Tibial artery (tissue), 4 donors: ENCODE results near the gene PSMD4.
A peak's percentile ranks its signal among the peaks of the same experiment; 100 is the strongest.
"Not testable (repeated sequence)": the region's sequence is repeated elsewhere in the genome, so short reads cannot be mapped to it uniquely, and the experiment has no call there.

Experiments used
- DNase-seq, 2 donors: peaks; one replicate each; pipeline ENCODE4 v3.0.0-alpha.2; 2019
- H3K27ac ChIP-seq, 2 donors: fragments of 200-600 bp; sonication (generic) in 1 of 2; 1 replicate in 1 of 2; 2 replicates in 1 of 2; pipeline ENCODE4 v1.5.1; 2018 to 2019; ENCODE audit warnings: mild to moderate bottlenecking in 1 of 2
- H3K27me3 ChIP-seq, 2 donors: fragments of 200-600 bp; sonication (generic) in 1 of 2; one replicate each; pipeline versions ENCODE4 v1.5.1 to v1.6.0; 2016 to 2019
- H3K36me3 ChIP-seq, 3 donors: fragments of 200-600 bp; sonication (generic) in 2 of 3; one replicate each; pipeline ENCODE4 v1.5.1; 2016 to 2019; ENCODE audit warnings: mild to moderate bottlenecking in 2 of 3
- H3K4me1 ChIP-seq, 4 donors: fragments of 200-600 bp; sonication (generic) in 2 of 4; 1 replicate in 3 of 4; 2 replicates in 1 of 4; pipeline ENCODE4 v1.5.1; 2016 to 2019
- H3K4me3 ChIP-seq, 2 donors: fragments of 200-600 bp; sonication (generic) in 1 of 2; 1 replicate in 1 of 2; 2 replicates in 1 of 2; pipeline ENCODE4 v1.5.1; 2018 to 2019; ENCODE audit warnings: mild to moderate bottlenecking in 2 of 2
- H3K9me3 ChIP-seq, 3 donors: fragments of 200-600 bp; sonication (generic) in 1 of 3; one replicate each; pipeline ENCODE4 v1.5.1; 2016 to 2019
- intact Hi-C: fragments of 100-400 bp; cut with DNase I; formaldehyde crosslinking; loops from one replicate; pipeline ENCODE4 v1.15.0; 2023; ENCODE audit warnings: low total_unique reads
- TF ChIP-seq, protein P1 (sequence below), 2 experiments: fragments of 200-600 bp in 1 of 2; fragments of 450-650 bp in 1 of 2; IDR thresholded peaks; one replicate each; pipeline ENCODE4 v1.5.1; 2017 to 2019; ENCODE audit warnings: antibody characterized with exemption in 2 of 2, mild to moderate bottlenecking in 1 of 2, moderate library complexity in 1 of 2

Gene PSMD4

DNA sequence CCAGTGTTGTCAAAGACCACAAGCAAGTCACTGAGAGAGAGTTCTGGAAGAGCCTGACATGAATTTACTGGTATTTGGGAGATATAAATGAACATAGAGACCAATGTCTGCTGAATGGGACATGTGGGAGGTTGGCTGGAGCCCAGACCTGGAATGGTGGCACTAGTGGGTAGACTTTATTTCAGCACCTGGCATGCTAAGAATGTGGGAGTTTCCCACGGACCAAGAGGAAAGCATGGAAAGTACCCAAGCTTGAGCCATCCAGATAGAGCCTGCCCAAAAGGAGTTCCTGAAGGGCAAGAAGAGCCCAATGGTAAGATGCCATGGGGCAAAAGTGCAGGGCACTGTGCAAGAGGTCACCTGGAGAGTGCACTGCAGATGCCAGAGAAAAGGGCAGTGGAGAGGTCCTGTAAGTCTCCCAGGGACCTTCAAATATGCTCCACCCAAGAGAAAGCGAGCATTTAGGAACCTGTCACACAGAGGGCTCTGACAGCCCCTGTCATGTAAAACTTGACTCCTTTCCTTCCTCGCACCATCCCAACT lies 19.5 kb downstream of the PSMD4 start:
- H3K4me3 ChIP-seq: no peak overlapping the region
- intact Hi-C loops: no loop called here
- DNase-seq: no peak

DNA sequence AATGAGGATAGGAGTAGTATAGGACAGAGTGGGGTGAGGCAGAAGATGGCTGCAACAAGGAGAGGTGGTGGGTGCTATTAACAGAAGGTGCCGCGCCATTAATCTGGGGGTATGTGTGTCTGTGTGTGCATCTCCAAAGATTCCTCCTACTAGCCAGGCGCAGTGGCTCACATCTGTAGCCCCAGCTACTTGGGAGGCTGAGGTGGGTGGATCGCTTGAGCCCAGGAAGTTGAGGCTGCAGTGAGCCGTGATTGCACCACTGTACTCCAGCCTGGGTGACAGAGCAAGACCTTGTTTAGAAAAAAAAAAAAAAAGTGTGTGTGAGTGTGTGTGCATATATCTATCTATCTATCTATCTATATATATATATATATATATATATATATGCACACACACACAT lies 20.8 kb downstream of the PSMD4 start:
- H3K4me1 ChIP-seq, H3K27ac ChIP-seq, H3K9me3 ChIP-seq, DNase-seq, H3K27me3 ChIP-seq, H3K4me3 ChIP-seq, intact Hi-C loops: not testable (repeated sequence)
- peaks cover under 1 to 11% (median 5%) of the 10 kb centered on the region in 3 donors for H3K36me3 ChIP-seq

More for the DNA sequence above, 19.5 kb downstream of the PSMD4 start:
- TF ChIP-seq, protein P1, sequence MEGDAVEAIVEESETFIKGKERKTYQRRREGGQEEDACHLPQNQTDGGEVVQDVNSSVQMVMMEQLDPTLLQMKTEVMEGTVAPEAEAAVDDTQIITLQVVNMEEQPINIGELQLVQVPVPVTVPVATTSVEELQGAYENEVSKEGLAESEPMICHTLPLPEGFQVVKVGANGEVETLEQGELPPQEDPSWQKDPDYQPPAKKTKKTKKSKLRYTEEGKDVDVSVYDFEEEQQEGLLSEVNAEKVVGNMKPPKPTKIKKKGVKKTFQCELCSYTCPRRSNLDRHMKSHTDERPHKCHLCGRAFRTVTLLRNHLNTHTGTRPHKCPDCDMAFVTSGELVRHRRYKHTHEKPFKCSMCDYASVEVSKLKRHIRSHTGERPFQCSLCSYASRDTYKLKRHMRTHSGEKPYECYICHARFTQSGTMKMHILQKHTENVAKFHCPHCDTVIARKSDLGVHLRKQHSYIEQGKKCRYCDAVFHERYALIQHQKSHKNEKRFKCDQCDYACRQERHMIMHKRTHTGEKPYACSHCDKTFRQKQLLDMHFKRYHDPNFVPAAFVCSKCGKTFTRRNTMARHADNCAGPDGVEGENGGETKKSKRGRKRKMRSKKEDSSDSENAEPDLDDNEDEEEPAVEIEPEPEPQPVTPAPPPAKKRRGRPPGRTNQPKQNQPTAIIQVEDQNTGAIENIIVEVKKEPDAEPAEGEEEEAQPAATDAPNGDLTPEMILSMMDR (IDR thresholded peaks at IDR 0.05): no peak
- Histone ChIP-seq H3K36me3 (peaks cover 3 to 25% (median 7%) of the 10 kb centered on the region in 3 donors), H3K9me3 (no peaks in the 10 kb centered on the region), H3K27ac (no peak overlapping the region), H3K27me3 (no peaks in the 10 kb centered on the region), H3K4me1 (no peaks in the 10 kb centered on the region)

DNA sequence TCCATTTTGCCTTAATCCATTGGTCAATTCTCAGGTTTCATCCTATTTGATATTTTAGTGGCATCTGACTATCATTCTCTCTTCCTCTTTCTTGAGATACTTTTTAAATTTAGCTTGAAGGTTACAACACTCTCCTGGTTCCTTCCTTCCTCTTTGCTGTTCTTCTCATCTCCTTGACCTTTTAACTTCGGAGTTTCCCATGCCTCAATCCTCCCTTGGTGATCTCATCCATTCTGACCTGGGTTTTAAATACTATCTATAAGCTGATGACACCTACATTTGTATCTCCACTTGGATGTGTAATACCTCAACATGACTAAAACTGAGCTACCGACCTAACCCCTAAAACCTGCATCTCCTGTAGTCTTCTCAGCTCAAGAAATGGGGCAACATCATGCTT lies 22.7 kb downstream of the PSMD4 start:
- Histone ChIP-seq H3K9me3 (no peaks in the 10 kb centered on the region), H3K27ac (no peak overlapping the region), H3K36me3 (peaks cover 0 to 8% (median 5%) of the 10 kb centered on the region in 3 donors), H3K4me3 (no peak overlapping the region), H3K27me3 (no peaks in the 10 kb centered on the region), H3K4me1 (peaks cover 0 to 5% (median 4%) of the 10 kb centered on the region in 4 donors)
- intact Hi-C loops: no loop called here
- DNase-seq: no peak
- TF ChIP-seq, protein P1 (IDR thresholded peaks at IDR 0.05): no peak

DNA sequence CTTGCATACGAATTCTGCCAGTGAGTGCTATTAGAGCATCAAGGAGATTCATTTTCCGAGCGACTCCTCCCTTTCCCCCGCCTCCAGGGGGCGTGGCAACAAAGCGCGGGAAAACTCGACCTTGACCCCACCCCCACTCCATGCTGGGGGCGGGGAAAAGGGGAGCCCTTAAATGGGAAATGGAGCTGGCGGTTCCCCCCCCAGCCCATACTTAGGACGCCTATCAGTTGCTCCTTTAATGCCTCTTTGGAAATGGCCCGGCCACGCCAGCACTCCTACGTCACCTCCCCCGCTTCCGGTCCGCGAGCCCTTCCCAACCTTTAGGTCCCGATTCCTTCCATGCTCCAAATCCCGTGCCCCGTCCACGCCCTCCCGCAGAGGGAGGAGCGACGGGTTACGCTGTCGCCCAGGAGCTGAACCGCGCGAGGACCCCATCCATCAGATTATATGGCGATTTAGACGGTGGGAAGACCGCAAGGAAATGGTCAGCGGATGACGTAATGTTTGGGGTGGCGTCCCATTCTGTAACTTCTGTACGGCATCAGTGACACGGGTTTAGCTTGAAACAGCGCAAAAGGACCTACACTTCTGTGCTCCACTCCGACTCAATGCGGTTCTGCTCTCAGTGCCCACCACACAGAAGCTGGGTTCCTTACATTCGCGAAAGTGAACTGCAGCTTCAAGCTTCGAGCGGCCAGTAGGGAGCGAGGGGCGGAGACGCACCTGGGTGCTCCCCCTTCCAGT lies 26.9 kb downstream of the PSMD4 start:
- intact Hi-C loops: no loop called here
- Histone ChIP-seq H3K27ac (peak overlapping the region; percentile 96), H3K36me3 (peaks cover 4 to 18% (median 9%) of the 10 kb centered on the region in 3 donors), H3K4me3 (peak overlapping the region; percentile 70 to 87), H3K4me1 (peaks cover 0 to 20% (median 19%) of the 10 kb centered on the region in 4 donors), H3K27me3 (no peaks in the 10 kb centered on the region), H3K9me3 (no peaks in the 10 kb centered on the region)
- TF ChIP-seq, protein P1 (IDR thresholded peaks at IDR 0.05): peak; percentile 23 to 31
- DNase-seq: peak; percentile 96 to 99

DNA sequence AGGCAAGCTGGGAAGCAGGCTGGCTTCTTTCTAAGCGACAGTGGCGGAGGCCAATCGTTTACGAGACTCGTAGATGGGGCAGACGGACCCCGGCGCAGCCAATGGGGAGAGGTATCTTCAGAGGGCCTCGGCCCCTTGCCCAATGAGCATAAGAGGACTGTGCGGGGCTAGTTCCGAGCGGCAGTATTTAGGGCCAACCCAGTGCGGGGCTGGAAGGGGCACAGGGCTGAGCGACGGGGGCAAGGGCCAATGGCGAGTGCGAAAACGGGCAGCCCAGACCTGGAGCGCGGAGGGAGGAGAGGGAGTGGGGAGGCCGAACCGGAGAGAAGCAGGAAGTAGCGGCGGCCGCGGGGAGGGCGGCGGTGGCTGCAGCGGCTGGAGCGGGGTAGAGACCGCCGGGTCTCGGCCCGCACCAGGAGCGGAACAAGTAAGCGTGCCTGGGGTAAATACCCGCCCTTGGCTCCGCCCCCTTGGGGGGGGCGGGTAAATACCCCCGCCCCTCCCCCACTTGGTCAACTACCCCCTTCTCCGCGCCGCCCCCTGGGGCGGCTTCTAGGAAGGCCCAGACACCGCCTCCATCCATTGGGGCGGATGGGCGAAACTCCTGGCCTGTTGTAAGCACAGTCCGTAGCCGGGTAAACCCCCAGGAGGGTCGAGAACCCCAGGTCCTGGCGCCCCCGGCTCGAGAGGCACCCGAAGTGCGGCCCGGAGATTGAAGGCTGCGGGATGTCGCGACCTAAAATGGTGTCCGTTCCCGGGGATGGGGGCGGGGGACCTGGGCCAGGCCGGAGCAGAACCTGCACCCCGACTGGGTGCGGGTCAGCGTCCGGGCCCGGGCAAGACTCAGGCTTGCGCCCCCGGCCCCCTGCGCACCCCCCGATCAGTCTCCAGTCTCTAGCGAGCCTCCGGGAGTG lies 27.7 kb downstream of the PSMD4 start, which contains the start of gene ZNF687:
Gene ZNF687 (plus strand): TSS at position 331 of the 914 bp plus-strand sequence. CDS start 3,993 bp downstream, outside the sequence.
- H3K36me3 ChIP-seq: peaks cover 12 to 26% (median 18%) of the 10 kb centered on the region in 3 donors
- peak; percentile 100 for DNase-seq
- peaks cover 0 to 20% (median 19%) of the 10 kb centered on the region in 4 donors for H3K4me1 ChIP-seq
- no peaks in the 10 kb centered on the region for H3K9me3 ChIP-seq
- H3K27ac ChIP-seq: peak within 1 kb of the TSS; percentile 96
- H3K4me3 ChIP-seq: peak within 1 kb of the TSS; percentile 70 to 87
- H3K27me3 ChIP-seq: no peaks in the 10 kb centered on the region
- TF ChIP-seq, protein P1 (IDR thresholded peaks at IDR 0.05): peak in 1 of 2 experiments; percentile 3
- intact Hi-C loops: no loop called here
